ENCODE measurements around the gene STK24.

GRCh38 chr13:98524391-98524790 is 52.5 kb downstream of the STK24 start:
- TF ChIP-seq, protein P1, sequence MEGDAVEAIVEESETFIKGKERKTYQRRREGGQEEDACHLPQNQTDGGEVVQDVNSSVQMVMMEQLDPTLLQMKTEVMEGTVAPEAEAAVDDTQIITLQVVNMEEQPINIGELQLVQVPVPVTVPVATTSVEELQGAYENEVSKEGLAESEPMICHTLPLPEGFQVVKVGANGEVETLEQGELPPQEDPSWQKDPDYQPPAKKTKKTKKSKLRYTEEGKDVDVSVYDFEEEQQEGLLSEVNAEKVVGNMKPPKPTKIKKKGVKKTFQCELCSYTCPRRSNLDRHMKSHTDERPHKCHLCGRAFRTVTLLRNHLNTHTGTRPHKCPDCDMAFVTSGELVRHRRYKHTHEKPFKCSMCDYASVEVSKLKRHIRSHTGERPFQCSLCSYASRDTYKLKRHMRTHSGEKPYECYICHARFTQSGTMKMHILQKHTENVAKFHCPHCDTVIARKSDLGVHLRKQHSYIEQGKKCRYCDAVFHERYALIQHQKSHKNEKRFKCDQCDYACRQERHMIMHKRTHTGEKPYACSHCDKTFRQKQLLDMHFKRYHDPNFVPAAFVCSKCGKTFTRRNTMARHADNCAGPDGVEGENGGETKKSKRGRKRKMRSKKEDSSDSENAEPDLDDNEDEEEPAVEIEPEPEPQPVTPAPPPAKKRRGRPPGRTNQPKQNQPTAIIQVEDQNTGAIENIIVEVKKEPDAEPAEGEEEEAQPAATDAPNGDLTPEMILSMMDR (IDR thresholded peaks at IDR 0.05 in 4 of 5, conservative IDR thresholded peaks at IDR 0.05 in 1 of 5), result no peak
- TF ChIP-seq POLR2A (IDR thresholded peaks at IDR 0.05), result no peak

Measured in gastrocnemius medialis (tissue), 4 donors.